Hepatocyte (in vitro differentiated cells): ENCODE data around the gene ASCC2. TPM values are rescaled to one million over a fixed set of nuclear protein-coding genes. Genes with fewer than 3 reads are reported as not detected.

ENCODE experiments used
- DNase-seq: peaks from one replicate; pipeline ENCODE4 v3.0.0-alpha.2; 2016; ENCODE audit warnings: low spot score
- H2AFZ ChIP-seq: fragments of 200-600 bp; sonication (generic); 2 replicates; pipeline ENCODE4 v1.6.0; 2016; ENCODE audit warnings: antibody characterized with exemption, mild to moderate bottlenecking
- H3K27ac ChIP-seq: fragments of 200-600 bp; sonication (generic); 2 replicates; pipeline ENCODE4 v1.5.1; 2016; ENCODE audit warnings: mild to moderate bottlenecking
- H3K27me3 ChIP-seq: fragments of 200-600 bp; sonication (generic); 2 replicates; pipeline ENCODE4 v1.6.1; 2016
- H3K36me3 ChIP-seq: fragments of 200-600 bp; sonication (generic); replicated peaks from 2 replicates; pipeline ENCODE4 v1.5.1; 2016; ENCODE audit warnings: low read depth; ENCODE audit not compliant: insufficient read depth
- H3K4me1 ChIP-seq: fragments of 200-600 bp; sonication (generic); 2 replicates; pipeline ENCODE4 v1.5.1; 2016; ENCODE audit warnings: mild to moderate bottlenecking, moderate library complexity; ENCODE audit not compliant: insufficient read depth
- H3K4me2 ChIP-seq: fragments of 200-600 bp; sonication (generic); 2 replicates; pipeline ENCODE4 v1.6.0; 2016
- H3K4me3 ChIP-seq: fragments of 200-600 bp; sonication (generic); 2 replicates; pipeline ENCODE4 v1.5.1; 2016; ENCODE audit warnings: mild to moderate bottlenecking
- H3K79me2 ChIP-seq: fragments of 200-600 bp; sonication (generic); 2 replicates; pipeline ENCODE4 v1.6.0; 2017; ENCODE audit warnings: mild to moderate bottlenecking
- H3K9me2 ChIP-seq: fragments of 200-600 bp; sonication (generic); replicated peaks from 2 replicates; pipeline ENCODE4 v1.6.0; 2017; ENCODE audit warnings: mild to moderate bottlenecking; ENCODE audit not compliant: insufficient read depth
- H3K9me3 ChIP-seq: fragments of 200-600 bp; sonication (generic); 2 replicates; pipeline ENCODE4 v1.5.1; 2016; ENCODE audit warnings: low read depth, mild to moderate bottlenecking
- H4K20me1 ChIP-seq: fragments of 200-600 bp; sonication (generic); 2 replicates; pipeline ENCODE4 v1.6.0; 2016; ENCODE audit warnings: mild to moderate bottlenecking; ENCODE audit not compliant: insufficient read depth, poor library complexity, severe bottlenecking
- EZH2 ChIP-seq: fragments of 200-600 bp; sonication (generic); IDR thresholded peaks from 2 replicates; pipeline ENCODE4 v1.6.1; 2016; ENCODE audit warnings: antibody characterized with exemption, mild to moderate bottlenecking, borderline replicate concordance
- EZH2phosphoT487 ChIP-seq: fragments of 200-600 bp; sonication (generic); IDR thresholded peaks from one replicate; pipeline ENCODE4 v1.6.1; 2018; ENCODE audit warnings: antibody characterized with exemption, mild to moderate bottlenecking, low read depth, moderate library complexity; ENCODE audit not compliant: unreplicated experiment, severe bottlenecking
- WGBS: methylation state at CpG from one replicate; pipeline ENCODE4 v1.1.6; 2016; ENCODE audit warnings: low lambda C conversion rate; ENCODE audit errors: missing lambda C conversion rate; 5-methylcytosine and 5-hydroxymethylcytosine counted together
- polyA plus RNA-seq: library from polyadenylated mRNA; unstranded; fragments of >200 nt; fragmentation: Nextera tagmentation; extraction: Ambion mirVana; gene quantifications from 2 replicates; pipeline ENCODE4 v1.2.1, GENCODE V29; 2016
- total RNA-seq: library from RNA; depleted of rRNA; stranded (reverse); fragments of >200 nt; gene quantifications from 2 replicates; pipeline ENCODE4 v1.2.3, GENCODE V29; 2014
- TF ChIP-seq, protein P1 (sequence below): fragments of 200-600 bp; sonication (generic); IDR thresholded peaks from 2 replicates; pipeline ENCODE4 v1.5.1; 2016; ENCODE audit warnings: antibody characterized with exemption, mild to moderate bottlenecking; ENCODE audit not compliant: poor library complexity

Gene ASCC2, protein sequence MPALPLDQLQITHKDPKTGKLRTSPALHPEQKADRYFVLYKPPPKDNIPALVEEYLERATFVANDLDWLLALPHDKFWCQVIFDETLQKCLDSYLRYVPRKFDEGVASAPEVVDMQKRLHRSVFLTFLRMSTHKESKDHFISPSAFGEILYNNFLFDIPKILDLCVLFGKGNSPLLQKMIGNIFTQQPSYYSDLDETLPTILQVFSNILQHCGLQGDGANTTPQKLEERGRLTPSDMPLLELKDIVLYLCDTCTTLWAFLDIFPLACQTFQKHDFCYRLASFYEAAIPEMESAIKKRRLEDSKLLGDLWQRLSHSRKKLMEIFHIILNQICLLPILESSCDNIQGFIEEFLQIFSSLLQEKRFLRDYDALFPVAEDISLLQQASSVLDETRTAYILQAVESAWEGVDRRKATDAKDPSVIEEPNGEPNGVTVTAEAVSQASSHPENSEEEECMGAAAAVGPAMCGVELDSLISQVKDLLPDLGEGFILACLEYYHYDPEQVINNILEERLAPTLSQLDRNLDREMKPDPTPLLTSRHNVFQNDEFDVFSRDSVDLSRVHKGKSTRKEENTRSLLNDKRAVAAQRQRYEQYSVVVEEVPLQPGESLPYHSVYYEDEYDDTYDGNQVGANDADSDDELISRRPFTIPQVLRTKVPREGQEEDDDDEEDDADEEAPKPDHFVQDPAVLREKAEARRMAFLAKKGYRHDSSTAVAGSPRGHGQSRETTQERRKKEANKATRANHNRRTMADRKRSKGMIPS
- total RNA-seq: 25.9 and 26.2 TPM in 2 replicates
- polyA plus RNA-seq: 54.2 and 54.8 TPM in 2 replicates

DNA sequence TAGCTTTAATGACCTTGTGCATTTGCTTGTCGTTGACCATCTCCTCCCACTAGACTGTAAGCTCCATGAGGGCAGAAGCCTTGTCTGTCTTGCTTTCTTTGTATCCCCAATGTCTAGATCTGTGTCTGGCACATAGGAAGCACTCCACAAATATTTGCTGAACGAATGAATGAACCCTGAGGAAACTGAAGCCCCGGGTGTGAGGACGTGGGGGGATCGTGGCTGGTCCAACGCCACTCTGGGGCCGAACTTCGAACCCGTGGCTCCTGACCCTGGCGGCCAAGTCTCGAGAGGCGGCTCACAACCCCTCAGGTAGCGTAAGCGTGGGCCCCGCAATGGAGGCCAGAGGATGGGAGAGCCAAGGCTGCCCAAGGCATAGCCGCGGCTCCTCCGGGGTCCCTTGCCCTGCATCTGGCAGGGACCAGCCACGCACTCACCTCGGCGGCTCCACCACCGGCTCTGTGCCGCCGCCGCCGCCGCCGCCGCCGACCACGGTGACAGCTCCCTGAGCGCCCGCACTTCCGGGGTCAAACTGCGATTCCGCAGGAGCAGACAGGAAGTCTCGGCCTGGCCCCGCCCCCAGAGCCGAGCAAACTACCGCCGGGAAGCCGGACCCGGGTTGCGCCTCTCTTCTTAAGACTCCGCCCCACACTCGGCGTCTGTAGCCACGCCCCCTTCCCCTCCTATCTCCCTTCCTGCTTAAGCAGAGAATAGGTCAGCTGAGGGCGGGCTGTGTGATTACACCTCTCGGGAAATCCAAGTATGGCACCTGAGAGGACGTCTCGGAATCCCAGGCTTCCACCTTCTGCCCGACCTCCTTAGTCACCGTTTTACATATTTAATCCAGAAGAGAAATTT, at the start of gene ASCC2:
Gene ASCC2, minus strand, starts transcription at position 534 of the 858 bp plus-strand sequence. CDS start 5,949 bp downstream, outside the sequence.
- no peaks in the 10 kb centered on the region for H3K9me2 ChIP-seq
- H4K20me1 ChIP-seq: no peaks in the 10 kb centered on the region
- H3K4me2 ChIP-seq: peak within 1 kb of the TSS; percentile 95
- no peaks in the 10 kb centered on the region for H3K27me3 ChIP-seq
- no peaks in the 10 kb centered on the region for H3K4me1 ChIP-seq
- no peaks in the 10 kb centered on the region for H3K9me3 ChIP-seq
- DNase-seq: peak; percentile 100
- H3K79me2 ChIP-seq: peaks cover 24% of the 10 kb centered on the region
- H3K36me3 ChIP-seq: no peaks in the 10 kb centered on the region
- WGBS: 2% methylated on average over 45 of the region's 54 CpGs
- H3K27ac ChIP-seq: peak within 1 kb of the TSS; percentile 79
- H3K4me3 ChIP-seq: peak within 1 kb of the TSS; percentile 81
- peak within 1 kb of the TSS; percentile 86 for H2AFZ ChIP-seq
- TF ChIP-seq, protein P1, sequence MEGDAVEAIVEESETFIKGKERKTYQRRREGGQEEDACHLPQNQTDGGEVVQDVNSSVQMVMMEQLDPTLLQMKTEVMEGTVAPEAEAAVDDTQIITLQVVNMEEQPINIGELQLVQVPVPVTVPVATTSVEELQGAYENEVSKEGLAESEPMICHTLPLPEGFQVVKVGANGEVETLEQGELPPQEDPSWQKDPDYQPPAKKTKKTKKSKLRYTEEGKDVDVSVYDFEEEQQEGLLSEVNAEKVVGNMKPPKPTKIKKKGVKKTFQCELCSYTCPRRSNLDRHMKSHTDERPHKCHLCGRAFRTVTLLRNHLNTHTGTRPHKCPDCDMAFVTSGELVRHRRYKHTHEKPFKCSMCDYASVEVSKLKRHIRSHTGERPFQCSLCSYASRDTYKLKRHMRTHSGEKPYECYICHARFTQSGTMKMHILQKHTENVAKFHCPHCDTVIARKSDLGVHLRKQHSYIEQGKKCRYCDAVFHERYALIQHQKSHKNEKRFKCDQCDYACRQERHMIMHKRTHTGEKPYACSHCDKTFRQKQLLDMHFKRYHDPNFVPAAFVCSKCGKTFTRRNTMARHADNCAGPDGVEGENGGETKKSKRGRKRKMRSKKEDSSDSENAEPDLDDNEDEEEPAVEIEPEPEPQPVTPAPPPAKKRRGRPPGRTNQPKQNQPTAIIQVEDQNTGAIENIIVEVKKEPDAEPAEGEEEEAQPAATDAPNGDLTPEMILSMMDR: no peak
- TF ChIP-seq EZH2phosphoT487 (no peak), EZH2 (no peak)

DNA sequence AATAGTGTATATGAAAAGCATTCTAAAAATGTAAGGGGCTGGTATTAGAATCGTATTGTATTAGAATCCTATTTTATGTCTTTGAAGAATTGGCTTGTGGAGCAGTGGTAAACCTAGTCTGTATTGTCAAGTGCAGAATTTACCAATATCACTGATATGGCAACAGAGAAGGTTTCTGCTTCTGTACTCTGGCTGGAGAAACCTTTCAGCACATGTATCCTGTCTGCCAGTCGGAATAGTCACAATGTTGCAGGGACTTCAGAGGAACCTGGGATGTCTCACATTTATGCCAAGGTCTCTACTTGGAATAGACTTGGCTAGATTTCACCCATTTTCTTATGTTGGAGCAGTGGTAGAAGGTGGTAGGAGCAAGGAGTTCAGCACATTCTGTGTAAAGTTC, 49.3 kb upstream of the ASCC2 start:
- 77% methylated on average over 2 of the region's 2 CpGs for WGBS
- no peaks in the 10 kb centered on the region for H3K9me2 ChIP-seq
- no peaks in the 10 kb centered on the region for H3K9me3 ChIP-seq
- H2AFZ ChIP-seq: no peak overlapping the region
- H3K4me1 ChIP-seq: peaks cover 13% of the 10 kb centered on the region
- no peaks in the 10 kb centered on the region for H3K36me3 ChIP-seq
- H3K27ac ChIP-seq: no peak overlapping the region
- TF ChIP-seq, protein P1: no peak
- TF ChIP-seq EZH2phosphoT487 (no peak), EZH2 (no peak)
- peaks cover 90% of the 10 kb centered on the region for H3K79me2 ChIP-seq
- H3K4me3 ChIP-seq: no peak overlapping the region
- peaks cover 84% of the 10 kb centered on the region for H4K20me1 ChIP-seq
- H3K27me3 ChIP-seq: no peaks in the 10 kb centered on the region
- H3K4me2 ChIP-seq: no peak overlapping the region
- no peak for DNase-seq

DNA sequence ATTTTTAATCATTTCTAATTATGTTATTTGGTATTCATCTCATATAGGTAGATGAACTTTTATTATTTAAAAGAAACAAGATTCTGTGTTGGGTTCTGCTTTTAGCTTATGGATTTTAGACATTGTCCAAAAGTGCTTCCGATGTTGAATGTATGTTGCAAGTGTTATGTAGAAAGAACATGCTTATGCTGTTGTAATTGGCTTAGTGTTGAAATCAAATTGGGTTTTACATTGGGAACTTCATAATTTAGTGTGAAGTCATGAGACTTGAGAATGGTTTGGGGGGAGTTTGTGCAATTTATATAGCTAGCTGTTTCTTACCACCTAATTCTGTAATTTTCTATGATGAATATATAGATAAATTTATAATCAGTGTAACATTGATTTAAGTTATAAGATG, 48.5 kb upstream of the ASCC2 start:
- H3K4me2 ChIP-seq: peak overlapping the region; percentile 79
- 87% methylated on average over 1 of the region's 1 CpG for WGBS
- H3K9me3 ChIP-seq: no peaks in the 10 kb centered on the region
- no peak overlapping the region for H3K27ac ChIP-seq
- no peaks in the 10 kb centered on the region for H3K27me3 ChIP-seq
- H3K9me2 ChIP-seq: no peaks in the 10 kb centered on the region
- DNase-seq: no peak
- TF ChIP-seq, protein P1: no peak
- TF ChIP-seq EZH2 (no peak), EZH2phosphoT487 (no peak)
- H3K36me3 ChIP-seq: no peaks in the 10 kb centered on the region
- no peak overlapping the region for H3K4me3 ChIP-seq
- H3K4me1 ChIP-seq: peaks cover 13% of the 10 kb centered on the region
- H3K79me2 ChIP-seq: peaks cover 82% of the 10 kb centered on the region
- H2AFZ ChIP-seq: no peak overlapping the region
- H4K20me1 ChIP-seq: peaks cover 76% of the 10 kb centered on the region
